GM12875 (cell line): Measurements from ENCODE around the gene RDH16.

Experiments used
- H3K4me3 ChIP-seq: one replicate; pipeline ENCODE4 v1.5.1; 2011; ENCODE audit warnings: low read depth, low read length, control low read depth
- TF ChIP-seq, protein P1 (sequence below): IDR thresholded peaks from 2 replicates; pipeline ENCODE4 v1.5.1; 2011; ENCODE audit warnings: low read depth, mild to moderate bottlenecking, control low read depth, inconsistent platforms, low read length, moderate library complexity, borderline replicate concordance; ENCODE audit not compliant: insufficient read depth

Gene RDH16

DNA sequence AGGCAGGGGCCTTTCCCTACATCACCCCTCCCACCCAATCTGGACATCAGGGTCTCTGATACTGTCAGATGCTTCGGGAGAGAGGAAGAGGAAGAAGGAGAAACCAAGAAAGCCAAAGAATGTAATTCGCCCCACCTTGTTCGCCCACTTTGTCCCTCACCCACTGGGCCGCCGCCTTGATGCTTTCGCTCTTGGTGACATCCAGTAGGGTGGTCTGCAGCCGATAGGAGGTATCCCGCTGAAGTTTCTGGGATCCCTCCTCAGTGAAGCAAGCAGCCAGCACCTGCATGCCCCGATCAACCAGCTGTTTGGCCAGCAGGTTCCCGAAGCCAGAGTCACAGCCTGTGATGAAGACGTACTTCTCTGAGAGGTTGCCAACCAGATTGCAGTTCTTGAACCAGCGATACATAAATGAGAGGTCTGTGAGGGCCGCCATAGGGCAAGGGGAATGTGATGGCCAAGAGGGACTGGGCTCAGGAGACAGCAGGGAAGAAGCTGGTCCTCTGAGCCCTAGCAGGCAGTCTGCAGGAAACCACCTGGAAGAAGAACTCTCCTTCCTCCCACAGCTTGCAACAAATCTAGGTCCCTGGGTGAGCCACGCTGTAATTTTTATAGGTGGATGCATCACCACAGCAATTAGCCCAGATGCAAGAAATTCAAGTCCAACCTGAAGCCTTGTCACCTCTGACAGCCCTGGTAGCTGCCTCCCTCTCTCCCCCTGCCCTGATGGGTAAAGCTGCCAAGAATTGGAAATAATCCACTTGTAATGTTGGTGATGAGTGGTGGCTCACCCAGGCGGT lies 23.4 kb downstream of the RDH16 start, which contains the start of gene SDR9C7:
Gene SDR9C7, minus strand, starts transcription at position 583 of the 800 bp plus-strand sequence. Its CDS starts 147 bp downstream, at position 436.
- no peak within 1 kb of the TSS for H3K4me3 ChIP-seq
- TF ChIP-seq, protein P1, sequence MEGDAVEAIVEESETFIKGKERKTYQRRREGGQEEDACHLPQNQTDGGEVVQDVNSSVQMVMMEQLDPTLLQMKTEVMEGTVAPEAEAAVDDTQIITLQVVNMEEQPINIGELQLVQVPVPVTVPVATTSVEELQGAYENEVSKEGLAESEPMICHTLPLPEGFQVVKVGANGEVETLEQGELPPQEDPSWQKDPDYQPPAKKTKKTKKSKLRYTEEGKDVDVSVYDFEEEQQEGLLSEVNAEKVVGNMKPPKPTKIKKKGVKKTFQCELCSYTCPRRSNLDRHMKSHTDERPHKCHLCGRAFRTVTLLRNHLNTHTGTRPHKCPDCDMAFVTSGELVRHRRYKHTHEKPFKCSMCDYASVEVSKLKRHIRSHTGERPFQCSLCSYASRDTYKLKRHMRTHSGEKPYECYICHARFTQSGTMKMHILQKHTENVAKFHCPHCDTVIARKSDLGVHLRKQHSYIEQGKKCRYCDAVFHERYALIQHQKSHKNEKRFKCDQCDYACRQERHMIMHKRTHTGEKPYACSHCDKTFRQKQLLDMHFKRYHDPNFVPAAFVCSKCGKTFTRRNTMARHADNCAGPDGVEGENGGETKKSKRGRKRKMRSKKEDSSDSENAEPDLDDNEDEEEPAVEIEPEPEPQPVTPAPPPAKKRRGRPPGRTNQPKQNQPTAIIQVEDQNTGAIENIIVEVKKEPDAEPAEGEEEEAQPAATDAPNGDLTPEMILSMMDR, result no peak

DNA sequence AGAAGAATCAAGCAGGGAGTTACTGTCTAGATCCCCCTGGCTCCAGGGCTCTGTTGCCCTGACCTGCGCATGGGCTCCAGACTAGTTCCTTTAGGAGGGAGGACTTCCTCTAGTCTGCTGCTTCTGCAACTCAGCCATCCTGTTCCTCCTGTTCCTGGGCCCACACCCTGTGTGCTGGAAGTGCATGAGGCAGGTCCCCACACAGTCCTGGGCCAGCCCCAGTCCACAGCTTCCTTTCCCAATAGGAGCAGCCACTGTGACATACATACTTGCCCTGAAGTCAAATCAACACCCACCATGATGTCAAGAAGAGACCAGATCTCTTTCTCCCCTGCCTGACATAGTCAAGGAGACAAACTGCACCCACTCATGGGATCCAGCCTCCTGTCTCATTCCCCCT lies 24.5 kb downstream of the RDH16 start:
- TF ChIP-seq, protein P1, result no peak
- H3K4me3 ChIP-seq, result no peak overlapping the region

DNA sequence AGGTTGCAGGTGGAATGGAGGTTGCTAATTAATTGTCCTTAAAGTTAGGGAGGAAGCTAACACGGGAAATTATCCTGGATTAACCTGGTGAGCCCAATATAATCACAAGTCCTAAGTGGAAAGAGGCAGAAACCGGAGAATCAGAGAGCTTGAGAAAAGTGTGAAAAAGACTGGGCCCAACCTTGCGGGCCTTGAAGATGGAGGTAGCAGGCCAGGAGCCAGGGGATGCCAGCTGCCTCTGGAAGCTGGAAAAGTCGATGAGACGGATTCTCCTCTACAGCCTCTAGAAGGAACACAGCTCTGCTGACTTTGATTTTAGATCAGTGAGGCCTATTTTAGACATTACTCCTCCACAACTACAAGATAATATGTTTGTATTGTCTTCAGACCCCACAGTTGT lies 25.3 kb downstream of the RDH16 start:
- TF ChIP-seq, protein P1, result no peak
- no peak overlapping the region for H3K4me3 ChIP-seq

DNA sequence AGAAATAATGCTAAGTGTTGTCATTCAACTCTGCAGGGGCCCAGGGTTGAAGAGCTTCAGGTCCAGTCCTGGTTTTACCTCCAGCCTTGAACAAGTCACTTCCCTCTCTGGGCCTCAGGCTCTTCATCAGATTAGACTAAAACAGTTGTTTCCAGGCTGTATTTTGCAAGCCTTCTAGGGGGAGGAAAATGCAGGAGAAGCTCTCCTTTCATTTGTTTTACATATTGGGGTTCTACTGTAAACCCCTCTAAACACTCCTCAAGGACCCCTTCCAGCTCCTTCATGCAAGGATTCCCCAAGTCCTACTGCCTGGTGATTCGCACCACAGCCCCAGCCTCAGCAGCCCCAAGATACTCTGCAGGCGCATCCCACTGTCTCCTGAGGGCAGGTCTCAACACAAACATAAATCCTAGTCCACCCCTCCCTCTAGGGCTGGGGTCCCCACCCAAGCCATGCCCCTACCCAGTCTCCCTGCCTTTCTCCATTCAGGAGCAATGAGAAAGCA lies 25.9 kb downstream of the RDH16 start:
- TF ChIP-seq, protein P1, result no peak
- no peak overlapping the region for H3K4me3 ChIP-seq

DNA sequence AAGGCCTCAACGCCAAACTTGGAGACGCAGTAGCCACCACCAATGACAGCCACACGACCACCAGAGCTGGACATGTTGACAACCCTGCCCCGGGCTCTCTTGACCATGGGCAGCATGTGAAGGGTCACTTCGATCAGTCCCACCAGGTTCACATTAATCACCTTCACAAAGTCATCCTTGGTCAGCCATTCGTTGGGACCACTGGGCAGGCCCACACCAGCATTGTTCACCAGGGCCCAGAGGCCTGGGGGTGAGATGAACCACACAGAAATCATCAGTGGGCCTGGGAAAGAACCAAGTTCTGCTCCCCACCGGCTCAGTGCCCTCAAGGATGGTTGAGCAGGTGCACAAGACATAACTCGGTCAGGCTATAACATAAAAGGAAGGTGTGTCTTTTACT lies 27.2 kb downstream of the RDH16 start:
- TF ChIP-seq, protein P1, result no peak

DNA sequence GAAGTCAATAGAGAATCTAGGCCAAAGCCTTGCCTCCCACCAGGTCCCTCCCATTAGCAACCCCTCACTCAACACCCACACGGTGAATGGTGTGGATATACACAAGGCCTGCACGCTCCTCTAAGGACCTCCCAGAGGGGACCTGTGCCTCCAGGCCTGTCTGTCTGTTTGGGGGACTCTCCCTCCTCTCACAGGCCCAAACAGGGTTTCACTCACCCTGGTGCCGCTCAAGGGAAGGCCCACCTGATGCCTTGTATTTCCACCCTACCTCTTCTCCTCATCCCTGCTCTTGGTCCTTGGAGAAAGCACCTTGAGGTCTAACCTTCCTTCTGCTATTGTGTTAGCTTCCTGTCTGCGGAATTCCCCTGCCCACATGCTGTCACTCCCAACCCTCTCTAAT lies 27.6 kb downstream of the RDH16 start:
- no peak overlapping the region for H3K4me3 ChIP-seq
- TF ChIP-seq, protein P1, result no peak

More for the DNA sequence above, 27.2 kb downstream of the RDH16 start:
- H3K4me3 ChIP-seq, result no peak overlapping the region

DNA sequence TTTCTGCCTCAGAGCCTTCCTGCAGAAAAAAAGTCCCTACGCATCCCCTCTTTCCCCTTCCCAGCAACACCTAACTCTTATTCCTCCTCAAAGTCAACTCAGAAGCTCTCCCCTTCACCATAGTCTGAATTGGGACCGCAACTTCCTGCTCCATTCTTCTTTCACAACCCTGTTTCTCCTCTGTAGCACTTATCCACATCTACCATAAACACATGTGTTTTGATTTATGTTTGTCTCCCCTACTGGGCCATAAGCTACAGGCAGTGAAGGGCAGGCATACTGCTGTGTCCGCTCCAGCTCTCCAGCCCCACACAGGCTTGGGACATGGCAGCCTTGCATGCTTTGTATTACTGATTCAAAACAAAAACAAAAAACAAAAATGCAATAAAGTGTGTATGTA lies 29.1 kb downstream of the RDH16 start:
- TF ChIP-seq, protein P1, result no peak
- no peak overlapping the region for H3K4me3 ChIP-seq
